HEK293 (cell line): ENCODE measurements around the gene ITSN1.

Experiments
- CTCF ChIA-PET: fragments of 350-600 bp; formaldehyde crosslinking; extraction: SDS; loops from one replicate; lab custom pipeline; 2021; ENCODE audit warnings: antibody characterized with exemption; lab: Yijun Ruan, JAX
- POLR2A ChIA-PET: fragments of 300-600 bp; formaldehyde crosslinking; extraction: SDS; loops from one replicate; lab custom pipeline; 2020; ENCODE audit warnings: antibody characterized with exemption, inconsistent platforms; lab: Yijun Ruan, JAX
- H3K27ac ChIP-seq: fragments of 200-500 bp; sonication (Bioruptor generic); 2 replicates; pipeline ENCODE4 v1.5.1; 2014; ENCODE audit warnings: low read depth, low read length, control low read depth, inconsistent platforms; ENCODE audit errors: extremely low read depth
- H3K36me3 ChIP-seq, 2 experiments: fragments of 200-500 bp in 1 of 2; sonication (Bioruptor generic) in 1 of 2; 1 replicate in 1 of 2; 2 replicates in 1 of 2; pipeline ENCODE4 v1.5.1; 2014 to 2017; ENCODE audit warnings: inconsistent platforms in 2 of 2, low read length in 2 of 2; ENCODE audit not compliant: control insufficient read depth in 2 of 2, insufficient read depth in 1 of 2
- H3K4me1 ChIP-seq: fragments of 200-500 bp; sonication (Bioruptor generic); 2 replicates; pipeline ENCODE4 v1.5.1; 2014; ENCODE audit warnings: mild to moderate bottlenecking, low read length, inconsistent platforms; ENCODE audit not compliant: control insufficient read depth, insufficient read depth
- H3K4me3 ChIP-seq: 2 replicates; pipeline ENCODE4 v1.5.1; 2011; ENCODE audit warnings: low read depth, mild to moderate bottlenecking, control low read depth, low read length, moderate library complexity
- H3K9me3 ChIP-seq: fragments of 200-500 bp; sonication (Bioruptor generic); 2 replicates; pipeline ENCODE4 v1.5.1; 2014; ENCODE audit warnings: low read depth, low read length, inconsistent platforms; ENCODE audit not compliant: control insufficient read depth, insufficient read depth
- GFI1B ChIP-seq: fragments of 450-650 bp; formaldehyde crosslinking; IDR thresholded peaks from 2 replicates; pipeline ENCODE4 v1.5.1; 2016; ENCODE audit warnings: missing biosample characterization, missing genetic modification characterization
- GLIS1 ChIP-seq: fragments of 450-650 bp; formaldehyde crosslinking; IDR thresholded peaks from 2 replicates; pipeline ENCODE4 v1.5.1; 2016; ENCODE audit warnings: missing biosample characterization, missing genetic modification characterization
- KLF10 ChIP-seq: fragments of 450-650 bp; IDR thresholded peaks from 2 replicates; pipeline ENCODE4 v1.5.1; 2018; ENCODE audit warnings: missing biosample characterization, mild to moderate bottlenecking, missing genetic modification characterization
- OSR2 ChIP-seq: fragments of 450-650 bp; formaldehyde crosslinking; IDR thresholded peaks from 2 replicates; pipeline ENCODE4 v1.5.1; 2016; ENCODE audit warnings: missing biosample characterization, missing genetic modification characterization
- ZBTB1 ChIP-seq: fragments of 450-650 bp; formaldehyde crosslinking; IDR thresholded peaks from 2 replicates; pipeline ENCODE4 v1.5.1; 2016; ENCODE audit warnings: missing biosample characterization, missing genetic modification characterization
- ZBTB26 ChIP-seq: fragments of 450-650 bp; formaldehyde crosslinking; optimal IDR thresholded peaks from 2 replicates; pipeline ENCODE3; 2016; ENCODE audit warnings: missing biosample characterization, mild to moderate bottlenecking, missing genetic modification characterization
- ZFHX2 ChIP-seq: fragments of 450-650 bp; formaldehyde crosslinking; conservative IDR thresholded peaks from 2 replicates; pipeline ENCODE4 v1.5.1; 2016; ENCODE audit warnings: missing biosample characterization, missing genetic modification characterization
- ZNF121 ChIP-seq: fragments of 450-650 bp; formaldehyde crosslinking; IDR thresholded peaks from 2 replicates; pipeline ENCODE4 v1.5.1; 2016; ENCODE audit warnings: missing biosample characterization, missing genetic modification characterization
- ZNF146 ChIP-seq: fragments of 450-650 bp; formaldehyde crosslinking; IDR thresholded peaks from 2 replicates; pipeline ENCODE4 v1.5.1; 2016; ENCODE audit warnings: missing biosample characterization, missing genetic modification characterization
- ZNF2 ChIP-seq: fragments of 450-650 bp; formaldehyde crosslinking; IDR thresholded peaks from 2 replicates; pipeline ENCODE4 v1.5.1; 2016; ENCODE audit warnings: missing biosample characterization, missing genetic modification characterization
- ZNF26 ChIP-seq: fragments of 450-650 bp; formaldehyde crosslinking; IDR thresholded peaks from 2 replicates; pipeline ENCODE4 v1.5.1; 2016; ENCODE audit warnings: missing biosample characterization, missing genetic modification characterization
- ZNF274 ChIP-seq, 2 experiments: fragments of 200-500 bp in 1 of 2; fragments of 450-650 bp in 1 of 2; sonication (Bioruptor generic) in 1 of 2; formaldehyde crosslinking in 1 of 2; IDR thresholded peaks; 2 replicates each; pipeline versions ENCODE4 v1.5.1 to v1.6.1; 2014 to 2016; ENCODE audit warnings: borderline replicate concordance in 1 of 2, inconsistent platforms in 1 of 2, low read length in 1 of 2, missing biosample characterization in 1 of 2, missing genetic modification characterization in 1 of 2
- ZNF280C ChIP-seq: fragments of 450-650 bp; formaldehyde crosslinking; IDR thresholded peaks from 2 replicates; pipeline ENCODE4 v1.5.1; 2016; ENCODE audit warnings: missing biosample characterization, missing genetic modification characterization
- ZNF311 ChIP-seq: fragments of 450-650 bp; formaldehyde crosslinking; IDR thresholded peaks from 2 replicates; pipeline ENCODE4 v1.5.1; 2017; ENCODE audit warnings: missing biosample characterization, missing genetic modification characterization, borderline replicate concordance
- ZNF354C ChIP-seq: fragments of 450-650 bp; formaldehyde crosslinking; IDR thresholded peaks from 2 replicates; pipeline ENCODE4 v1.5.1; 2016; ENCODE audit warnings: missing biosample characterization, missing genetic modification characterization, low read depth, borderline replicate concordance
- ZNF501 ChIP-seq: fragments of 450-650 bp; formaldehyde crosslinking; IDR thresholded peaks from 2 replicates; pipeline ENCODE4 v1.5.1; 2016; ENCODE audit warnings: missing biosample characterization, missing genetic modification characterization
- ZNF518A ChIP-seq: fragments of 450-650 bp; formaldehyde crosslinking; conservative IDR thresholded peaks from 2 replicates; pipeline ENCODE4 v1.5.1; 2016; ENCODE audit warnings: low read depth, missing biosample characterization, missing genetic modification characterization
- ZNF558 ChIP-seq: fragments of 450-650 bp; formaldehyde crosslinking; IDR thresholded peaks from 2 replicates; pipeline ENCODE4 v1.5.1; 2016; ENCODE audit warnings: missing biosample characterization, missing genetic modification characterization
- ZNF664 ChIP-seq: fragments of 450-650 bp; formaldehyde crosslinking; IDR thresholded peaks from 2 replicates; pipeline ENCODE4 v1.5.1; 2016; ENCODE audit warnings: missing biosample characterization, missing genetic modification characterization
- ZNF670 ChIP-seq: fragments of 450-650 bp; formaldehyde crosslinking; IDR thresholded peaks from 2 replicates; pipeline ENCODE4 v1.5.1; 2016; ENCODE audit warnings: missing biosample characterization, missing genetic modification characterization, low read depth
- ZNF791 ChIP-seq: fragments of 450-650 bp; formaldehyde crosslinking; IDR thresholded peaks from 2 replicates; pipeline ENCODE4 v1.5.1; 2016; ENCODE audit warnings: missing biosample characterization, missing genetic modification characterization
- ZNF843 ChIP-seq: fragments of 450-650 bp; formaldehyde crosslinking; IDR thresholded peaks from 2 replicates; pipeline ENCODE4 v1.5.1; 2016; ENCODE audit warnings: missing biosample characterization, missing genetic modification characterization

The ITSN1 gene

GRCh38 chr21:33896691-33897090 is 254.4 kb downstream of the ITSN1 start:
- no peak overlapping the region for H3K27ac ChIP-seq
- ChIA-PET CTCF (interaction anchor here (0.6 to 1.2 kb wide), 4 partner anchors 12 to 700 kb away, joined by 3 to 6 read pairs (median 4); no protein-coding TSS in a partner anchor), POLR2A (interaction anchor here (0.6 to 0.8 kb wide), 2 partner anchors 17 to 136 kb away, joined by 3 to 4 read pairs; no protein-coding TSS in a partner anchor)
- H3K36me3 ChIP-seq: peaks cover 4 to 11% of the 10 kb centered on the region in 2 experiments; a peak in 2 of 3 replicates
- H3K4me3 ChIP-seq: no peak overlapping the region
- no peak for TF ChIP-seq ZNF670 (tag by site-specific recombination)
- no peak for TF ChIP-seq ZNF791 (tag by site-specific recombination)
- no peak for TF ChIP-seq KLF10 (tag by site-specific recombination)
- peaks cover 6% of the 10 kb centered on the region; the same call in 1 of the 2 replicates for H3K4me1 ChIP-seq
- no peaks in the 10 kb centered on the region for H3K9me3 ChIP-seq

GRCh38 chr21:33897098-33897497 is 254.8 kb downstream of the ITSN1 start:
- H3K36me3 ChIP-seq: peaks cover 4 to 15% of the 10 kb centered on the region in 2 experiments; a peak in 2 of 3 replicates
- H3K27ac ChIP-seq: no peak overlapping the region
- peaks cover 6% of the 10 kb centered on the region; the same call in 1 of the 2 replicates for H3K4me1 ChIP-seq
- no peaks in the 10 kb centered on the region for H3K9me3 ChIP-seq
- no peak for TF ChIP-seq OSR2 (tag by site-specific recombination)
- TF ChIP-seq ZBTB1 (tag by site-specific recombination): no peak
- TF ChIP-seq ZNF501 (tag by site-specific recombination): no peak
- TF ChIP-seq ZNF518A (tag by site-specific recombination): no peak
- TF ChIP-seq ZFHX2 (tag by site-specific recombination): no peak
- no peak for TF ChIP-seq ZNF354C
- no peak for TF ChIP-seq ZNF26
- TF ChIP-seq GFI1B (tag by site-specific recombination): no peak
- TF ChIP-seq ZNF843: no peak
- TF ChIP-seq GLIS1: no peak
- no peak for TF ChIP-seq ZNF280C
- no peak for TF ChIP-seq ZNF2
- TF ChIP-seq ZNF311 (tag by site-specific recombination): no peak
- no peak for TF ChIP-seq ZNF121 (tag by site-specific recombination)
- no peak for TF ChIP-seq ZNF274 (IDR thresholded peaks at IDR 0.05; ENCODE audit: low read length)
- no peak for TF ChIP-seq ZNF274 (tag by site-specific recombination; IDR thresholded peaks at IDR 0.05; ENCODE audit: borderline replicate concordance)
- no peak for TF ChIP-seq ZNF664
- no peak for TF ChIP-seq ZBTB26
- TF ChIP-seq ZNF558 (tag by site-specific recombination): no peak
- TF ChIP-seq ZNF146 (tag by site-specific recombination): no peak
- no peak overlapping the region for H3K4me3 ChIP-seq
- ChIA-PET POLR2A (no interaction called here), CTCF (interaction anchor here (0.7 kb wide), 1 partner anchor 11 kb away, joined by 3 read pairs; no protein-coding TSS in a partner anchor)
